Adrenal gland (tissue), 5 donors: Measurements from ENCODE around the gene LRRC15.

Source experiments
- CTCF ChIP-seq, 6 experiments: fragments of 450-650 bp in 4 of 6; fragments of 200-600 bp in 2 of 6; sonication (generic) in 1 of 6; IDR thresholded peaks; 1 replicate in 5 of 6; 2 replicates in 1 of 6; pipeline versions ENCODE4 v1.5.1 to v1.8.0; 2016 to 2021; ENCODE audit warnings: antibody characterized with exemption in 6 of 6, mild to moderate bottlenecking in 2 of 6, moderate library complexity in 1 of 6
- POLR2A ChIP-seq, 2 donors: fragments of 450-650 bp; IDR thresholded peaks; one replicate each; pipeline ENCODE4 v1.6.1; 2017; ENCODE audit warnings: antibody characterized with exemption in 2 of 2, mild to moderate bottlenecking in 2 of 2, moderate library complexity in 1 of 2
- donor health status: DM: no; HTN: no; CAD: no.

GRCh38 chr3:194396539-194396858 is 27.0 kb upstream of the LRRC15 start:
- no peak for TF ChIP-seq POLR2A (IDR thresholded peaks at IDR 0.05)
- no peak for TF ChIP-seq CTCF (IDR thresholded peaks at IDR 0.05)
